HUES6 (cell line): ENCODE measurements around the gene CENPO.

Experiments
- H3K27ac ChIP-seq: 2 replicates; pipeline ENCODE4 v1.7.0; 2013; ENCODE audit warnings: low read depth, mild to moderate bottlenecking, low read length, inconsistent platforms
- H3K27me3 ChIP-seq: 2 replicates; pipeline ENCODE4 v1.6.1; 2013; ENCODE audit warnings: low read length; ENCODE audit not compliant: control insufficient read depth, insufficient read depth
- H3K36me3 ChIP-seq: 2 replicates; pipeline ENCODE4 v1.6.1; 2013; ENCODE audit warnings: low read length; ENCODE audit not compliant: control insufficient read depth, insufficient read depth
- H3K4me1 ChIP-seq: 2 replicates; pipeline ENCODE4 v1.6.1; 2013; ENCODE audit warnings: low read length; ENCODE audit not compliant: control insufficient read depth, insufficient read depth
- H3K4me3 ChIP-seq: 2 replicates; pipeline ENCODE4 v1.5.1; 2013; ENCODE audit warnings: low read depth, low read length
- H3K9ac ChIP-seq: one replicate; pipeline ENCODE4 v1.6.1; 2013; ENCODE audit warnings: mild to moderate bottlenecking, low read length
- H3K9me3 ChIP-seq: 2 replicates; pipeline ENCODE4 v1.6.1; 2013; ENCODE audit warnings: low read depth, low read length; ENCODE audit not compliant: control insufficient read depth, insufficient read depth

Gene CENPO

DNA sequence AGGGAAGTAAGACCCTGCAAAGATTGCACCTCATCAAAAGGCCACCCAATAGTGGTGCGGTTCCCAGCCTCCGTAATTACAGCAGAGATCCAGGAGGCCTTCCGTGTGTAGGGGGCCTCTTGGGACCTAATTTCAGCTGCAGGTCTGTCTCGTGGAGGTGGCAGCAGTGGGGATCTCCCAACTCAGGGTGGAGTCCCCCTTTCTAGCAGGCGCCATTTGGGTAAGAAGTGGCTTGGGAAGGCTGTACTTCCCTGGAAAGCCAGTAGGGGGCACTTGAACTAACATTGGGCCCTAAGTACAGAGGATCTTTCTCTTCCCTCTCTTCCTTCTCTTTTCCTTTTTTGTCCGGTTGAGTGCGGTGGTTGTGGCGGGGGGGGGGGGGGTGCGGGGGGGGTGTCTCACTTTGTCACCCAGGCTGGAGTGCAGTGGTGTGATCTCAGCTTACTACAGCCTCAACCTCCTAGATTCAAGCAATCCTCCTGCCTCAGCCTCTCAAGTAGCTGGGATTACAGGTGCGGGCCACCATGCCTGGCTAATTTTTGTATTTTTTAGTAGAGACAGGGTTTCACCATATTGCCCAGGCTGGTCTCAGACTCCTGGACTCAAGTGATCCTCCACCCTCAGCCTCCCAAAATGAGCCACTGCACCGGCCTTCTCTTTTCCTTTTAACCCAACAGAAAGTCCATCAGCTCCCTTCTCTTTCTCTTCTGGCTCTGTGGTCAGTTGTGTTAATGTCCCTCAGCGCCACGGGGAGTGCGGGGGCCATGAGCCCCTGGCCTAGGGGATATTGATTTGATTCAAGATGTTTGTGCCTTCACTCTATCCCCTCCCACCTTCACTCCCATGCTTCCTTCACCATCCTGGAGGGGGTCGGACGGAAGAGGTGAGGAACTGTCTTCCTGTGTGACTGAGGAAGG lies 32.0 kb downstream of the CENPO start:
- Histone ChIP-seq H3K27ac (no peak overlapping the region), H3K27me3 (no peaks in the 10 kb centered on the region), H3K36me3 (peaks cover 30% of the 10 kb centered on the region), H3K4me3 (no peak overlapping the region), H3K9ac (no peak overlapping the region), H3K9me3 (no peaks in the 10 kb centered on the region), H3K4me1 (peaks cover 45% of the 10 kb centered on the region)

DNA sequence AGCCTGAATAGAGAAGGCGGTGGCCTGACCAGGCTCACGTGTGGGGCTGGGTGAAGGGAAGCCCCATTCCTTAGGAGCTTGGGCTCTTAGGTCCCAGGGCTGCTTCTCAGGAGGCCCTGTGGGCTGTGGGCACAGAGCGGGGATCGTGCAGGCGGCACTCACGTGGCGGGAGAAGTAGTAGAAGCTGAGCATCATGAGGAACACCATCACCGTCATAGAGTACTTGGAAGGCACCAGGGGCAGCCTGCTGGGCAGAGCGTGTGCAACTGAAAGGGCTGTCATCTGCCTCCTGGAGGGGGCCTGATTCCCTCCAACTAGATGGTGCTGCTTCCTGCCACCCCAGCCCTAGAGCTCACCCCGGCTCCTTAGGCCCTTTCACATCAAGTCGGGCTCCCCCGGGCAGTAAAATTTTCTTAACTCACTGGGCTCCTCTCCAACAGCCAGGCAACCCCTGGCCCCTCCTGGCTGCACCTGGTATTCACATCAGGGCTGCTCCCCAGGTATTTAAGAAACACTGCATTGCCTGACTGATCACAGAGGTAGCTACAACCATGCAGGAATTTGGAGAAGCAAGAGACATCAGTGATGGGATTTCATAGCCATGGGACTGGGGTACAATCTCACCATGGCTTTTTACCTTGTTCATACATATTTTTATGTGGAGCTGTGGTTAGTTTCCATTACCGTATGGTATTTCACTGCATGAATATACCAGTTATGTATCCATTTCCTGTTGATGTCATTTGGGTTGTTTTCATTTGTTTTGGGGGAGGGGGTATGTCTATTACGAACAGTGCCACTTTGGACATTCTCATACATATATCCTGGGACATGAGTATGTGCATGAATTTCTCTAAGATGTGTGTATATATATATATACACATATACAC lies 32.9 kb downstream of the CENPO start:
- Histone ChIP-seq H3K4me3 (no peak overlapping the region), H3K4me1 (peaks cover 36% of the 10 kb centered on the region), H3K27ac (no peak overlapping the region), H3K27me3 (no peaks in the 10 kb centered on the region), H3K9me3 (no peaks in the 10 kb centered on the region), H3K9ac (no peak overlapping the region), H3K36me3 (peaks cover 27% of the 10 kb centered on the region)

DNA sequence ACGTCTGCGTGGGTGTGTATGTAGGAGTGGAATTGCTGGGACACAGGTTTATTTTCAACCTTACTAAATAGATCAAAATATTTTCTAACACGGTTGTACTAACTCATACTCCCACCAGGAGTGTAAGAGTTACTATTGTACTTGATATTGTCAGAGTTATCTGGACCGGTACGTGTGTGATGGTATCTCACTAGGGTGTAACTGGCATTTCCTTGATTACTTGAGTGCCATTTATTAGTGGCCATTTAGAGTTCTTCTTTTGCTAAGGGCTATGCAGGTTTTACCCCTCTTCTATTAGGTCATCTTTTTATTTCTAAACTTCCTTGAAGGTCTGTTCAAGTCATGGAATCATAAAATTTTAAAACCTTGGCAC lies 33.5 kb downstream of the CENPO start:
- no peak overlapping the region for H3K9ac ChIP-seq
- H3K9me3 ChIP-seq, result no peaks in the 10 kb centered on the region
- H3K4me1 ChIP-seq, result peaks cover 30% of the 10 kb centered on the region
- H3K27me3 ChIP-seq, result no peaks in the 10 kb centered on the region
- no peak overlapping the region for H3K4me3 ChIP-seq
- no peak overlapping the region for H3K27ac ChIP-seq
- peaks cover 24% of the 10 kb centered on the region for H3K36me3 ChIP-seq

DNA sequence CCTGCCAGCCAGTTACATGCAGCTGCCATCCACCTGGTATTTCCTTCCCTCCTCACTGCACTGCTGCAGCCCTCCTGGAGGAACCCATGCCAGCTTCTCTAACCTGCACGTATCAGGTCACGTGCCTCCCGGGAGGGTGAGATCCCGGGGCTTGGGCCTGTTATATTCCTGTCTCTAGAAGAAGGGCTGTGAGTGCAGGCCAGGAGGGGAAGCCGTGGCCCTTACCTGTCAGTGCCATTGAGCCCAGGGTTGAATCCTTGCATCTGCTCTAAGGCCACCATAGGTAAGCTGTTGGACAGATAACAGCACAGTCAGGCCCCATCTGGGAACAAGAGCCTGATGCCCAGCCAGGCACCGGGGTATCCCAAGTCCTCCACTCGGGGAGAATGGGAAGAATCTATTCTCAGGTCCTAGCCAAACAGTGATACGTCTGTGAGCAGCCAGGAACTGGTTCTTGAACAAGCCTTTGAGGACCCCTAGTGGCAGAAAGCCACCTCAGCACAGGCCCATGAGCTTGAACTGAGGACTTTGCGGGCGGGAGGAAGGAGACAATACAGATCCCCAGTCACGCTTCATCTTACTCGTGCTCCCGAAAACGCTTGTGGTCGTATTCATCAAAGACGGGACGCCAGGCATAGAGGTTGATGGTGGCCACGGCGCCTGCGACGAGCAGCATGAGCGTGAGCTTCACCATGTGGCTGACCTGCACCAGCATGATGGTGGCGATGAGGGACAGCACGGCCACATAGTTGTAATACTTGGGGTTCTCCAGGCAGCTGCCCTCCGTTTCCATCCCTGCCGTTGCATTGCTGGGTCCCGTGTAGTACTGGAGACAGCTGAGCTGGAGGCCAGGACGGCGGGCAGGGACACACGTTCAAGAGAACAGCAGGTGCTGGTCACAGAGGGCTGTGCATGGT lies 34.4 kb downstream of the CENPO start:
- no peaks in the 10 kb centered on the region for H3K27me3 ChIP-seq
- H3K4me3 ChIP-seq, result no peak overlapping the region
- no peaks in the 10 kb centered on the region for H3K9me3 ChIP-seq
- H3K9ac ChIP-seq, result no peak overlapping the region
- H3K4me1 ChIP-seq, result peaks cover 29% of the 10 kb centered on the region
- peaks cover 23% of the 10 kb centered on the region for H3K36me3 ChIP-seq
- no peak overlapping the region for H3K27ac ChIP-seq

DNA sequence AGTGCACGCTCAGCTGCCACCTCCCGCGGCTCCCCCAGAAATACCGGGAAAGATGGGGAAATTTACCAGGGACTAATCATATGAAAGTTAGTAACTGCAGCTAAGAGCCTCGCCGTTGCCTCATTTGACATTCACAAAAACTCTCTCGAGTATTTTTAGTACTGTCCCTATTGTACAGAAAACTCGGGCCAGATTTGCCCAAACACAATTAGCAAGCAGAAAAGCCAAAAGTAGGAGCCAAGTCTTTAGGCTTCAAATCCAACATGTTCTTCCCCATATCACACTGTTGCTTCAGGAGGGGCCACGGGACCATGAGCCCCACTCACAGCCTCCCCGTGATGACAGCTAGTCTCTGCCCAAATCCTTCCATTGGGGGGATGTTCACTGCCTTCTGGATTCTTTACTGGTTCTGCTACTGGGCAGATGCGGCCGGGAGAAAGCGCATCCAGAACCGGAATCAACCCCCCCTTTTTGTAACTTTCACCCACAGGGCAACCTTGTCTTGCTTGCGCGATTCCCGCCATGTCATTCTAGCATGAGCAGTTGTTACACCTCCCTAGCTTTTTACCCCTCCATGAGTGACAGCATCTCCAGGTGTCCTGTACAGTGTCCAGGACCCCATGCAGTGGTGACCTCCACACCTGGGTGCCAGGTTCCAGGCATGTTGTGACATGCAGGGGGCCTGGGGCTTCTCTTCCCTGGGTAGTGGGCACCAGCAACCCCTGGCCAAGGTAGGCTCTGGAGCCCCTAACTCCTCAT lies 35.2 kb downstream of the CENPO start:
- Histone ChIP-seq H3K9me3 (no peaks in the 10 kb centered on the region), H3K36me3 (peaks cover 15% of the 10 kb centered on the region), H3K4me3 (no peak overlapping the region), H3K27ac (no peak overlapping the region), H3K27me3 (no peaks in the 10 kb centered on the region), H3K9ac (no peak overlapping the region), H3K4me1 (peaks cover 31% of the 10 kb centered on the region)

DNA sequence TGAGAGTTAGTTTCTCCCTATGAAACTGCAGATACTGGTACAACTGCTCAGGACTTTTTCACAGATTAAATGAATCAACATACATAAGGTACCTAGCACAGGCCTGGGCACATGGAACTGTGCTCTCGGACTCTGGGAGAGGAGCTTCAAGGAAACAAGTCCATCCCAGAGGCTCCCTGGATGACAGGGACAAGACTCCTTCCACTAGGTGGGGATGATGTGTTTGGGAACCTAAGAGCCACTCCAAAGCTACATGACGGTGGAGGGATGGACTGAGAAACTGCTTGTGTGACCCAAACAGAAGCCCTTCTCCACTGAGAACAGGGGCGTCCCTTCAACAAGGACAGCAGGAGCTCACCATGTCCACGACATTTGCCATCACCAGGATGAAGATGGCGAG lies 37.1 kb downstream of the CENPO start:
- H3K4me3 ChIP-seq, result no peak overlapping the region
- peaks cover 35% of the 10 kb centered on the region for H3K4me1 ChIP-seq
- H3K27ac ChIP-seq, result no peak overlapping the region
- peaks cover 11% of the 10 kb centered on the region for H3K36me3 ChIP-seq
- H3K9ac ChIP-seq, result no peak overlapping the region
- H3K27me3 ChIP-seq, result no peaks in the 10 kb centered on the region
- peaks cover 2% of the 10 kb centered on the region; the same call in 1 of the 2 replicates for H3K9me3 ChIP-seq

DNA sequence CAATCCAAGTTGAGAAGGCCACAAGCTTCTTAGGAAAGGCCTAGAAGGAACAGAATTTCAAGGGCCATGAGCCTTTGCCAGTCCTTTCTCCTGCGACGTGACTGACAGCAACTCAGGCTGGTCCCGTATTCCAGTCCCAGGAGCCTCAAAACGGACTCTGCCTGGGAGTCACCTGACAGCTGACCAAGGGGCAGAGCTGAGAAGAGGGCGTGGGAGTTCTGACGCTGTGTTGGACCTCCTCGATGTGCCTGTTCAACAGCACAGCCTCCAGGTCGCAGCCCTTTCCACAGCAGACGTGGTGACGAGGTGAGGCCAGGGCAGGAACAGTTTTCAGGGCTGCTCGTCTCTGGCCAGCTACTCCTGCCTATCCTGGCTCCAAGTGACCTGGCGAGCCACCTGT lies 37.6 kb downstream of the CENPO start:
- Histone ChIP-seq H3K27ac (no peak overlapping the region), H3K36me3 (peaks cover 11% of the 10 kb centered on the region), H3K4me1 (peaks cover 32% of the 10 kb centered on the region), H3K9ac (no peak overlapping the region), H3K4me3 (no peak overlapping the region), H3K27me3 (no peaks in the 10 kb centered on the region), H3K9me3 (peaks cover 2% of the 10 kb centered on the region; the same call in 1 of the 2 replicates)

DNA sequence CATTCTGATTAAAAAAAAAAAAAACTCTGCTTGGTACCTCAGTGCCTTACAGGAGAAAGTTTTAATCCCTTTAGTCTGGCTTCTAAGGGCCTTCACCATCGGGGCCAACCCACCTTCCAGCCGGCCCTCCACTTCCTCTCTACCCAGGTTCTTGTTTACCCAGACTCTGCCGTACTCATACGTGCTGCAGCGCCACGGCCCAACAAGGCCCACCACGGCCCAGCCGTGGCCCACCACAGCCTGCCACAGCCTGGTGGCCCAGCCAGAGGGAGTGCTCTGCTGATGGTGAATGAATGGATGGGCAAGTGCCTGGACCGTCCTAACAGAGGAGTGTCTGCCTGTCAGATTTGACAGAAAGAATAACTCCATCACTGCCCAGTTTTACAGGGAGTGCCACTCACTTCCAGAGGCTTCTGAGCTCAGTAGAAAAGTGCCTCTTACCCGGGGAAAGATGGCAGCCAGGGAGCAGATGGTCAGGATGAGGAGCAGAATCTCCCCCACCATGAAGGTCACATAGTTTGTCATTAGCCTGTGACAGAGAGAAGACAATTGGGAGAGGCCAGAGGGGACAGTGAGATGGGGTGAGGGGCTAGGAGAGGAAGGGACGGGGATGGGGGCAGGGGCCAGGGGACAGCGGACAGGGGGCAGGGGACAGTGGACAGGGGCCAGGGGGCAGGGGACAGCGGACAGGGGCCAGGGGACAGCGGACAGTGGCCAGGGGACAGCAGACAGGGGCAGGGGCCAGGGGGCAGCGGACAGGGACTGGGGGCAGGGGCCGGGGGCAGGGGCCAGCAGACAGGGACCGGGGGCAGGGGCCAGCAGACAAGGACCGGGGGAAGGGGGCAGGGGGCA lies 38.2 kb downstream of the CENPO start:
- H3K27ac ChIP-seq, result no peak overlapping the region
- H3K27me3 ChIP-seq, result no peaks in the 10 kb centered on the region
- peaks cover 28% of the 10 kb centered on the region for H3K4me1 ChIP-seq
- peaks cover 2% of the 10 kb centered on the region; the same call in 1 of the 2 replicates for H3K9me3 ChIP-seq
- H3K9ac ChIP-seq, result no peak overlapping the region
- no peak overlapping the region for H3K4me3 ChIP-seq
- peaks cover 14% of the 10 kb centered on the region for H3K36me3 ChIP-seq

DNA sequence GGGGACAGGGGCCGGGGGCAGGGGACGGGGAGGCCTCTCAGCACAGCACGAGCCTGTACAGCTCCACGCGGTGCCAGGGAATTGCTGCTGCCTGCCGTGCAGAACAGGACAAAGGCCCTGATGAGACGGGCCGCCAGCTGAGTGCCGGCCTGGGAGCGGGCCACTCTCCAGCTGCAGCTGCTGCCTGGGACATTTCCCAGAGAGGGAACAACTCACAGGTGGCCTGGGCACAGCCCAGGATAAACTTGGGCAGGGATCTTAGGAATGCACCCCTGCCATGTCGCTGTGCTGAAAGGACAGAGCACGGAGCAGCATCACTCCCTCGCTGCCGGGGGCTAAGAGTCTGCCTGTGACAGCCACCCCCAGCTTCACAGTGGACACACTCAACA lies 38.8 kb downstream of the CENPO start:
- Histone ChIP-seq H3K4me1 (peaks cover 25% of the 10 kb centered on the region), H3K27me3 (no peaks in the 10 kb centered on the region), H3K9me3 (peaks cover 2% of the 10 kb centered on the region; the same call in 1 of the 2 replicates), H3K9ac (peak overlapping the region; percentile 27), H3K27ac (no peak overlapping the region), H3K36me3 (peaks cover 18% of the 10 kb centered on the region), H3K4me3 (no peak overlapping the region)
